GM12864 (cell line): ENCODE results near the gene PROCA1.

ENCODE experiments used
- DNase-seq: peaks from one replicate; pipeline ENCODE4 v3.0.0-alpha.2; 2011; ENCODE audit warnings: low read depth
- H3K4me3 ChIP-seq: 2 replicates; pipeline ENCODE4 v1.5.1; 2011; ENCODE audit warnings: mild to moderate bottlenecking, low read depth, low read length, control low read depth
- TF ChIP-seq, protein P1 (sequence below): IDR thresholded peaks from 2 replicates; pipeline ENCODE4 v1.5.1; 2011; ENCODE audit warnings: low read depth, mild to moderate bottlenecking, moderate library complexity, low read length, control low read depth, inconsistent platforms; ENCODE audit errors: missing control alignments

Gene PROCA1

DNA sequence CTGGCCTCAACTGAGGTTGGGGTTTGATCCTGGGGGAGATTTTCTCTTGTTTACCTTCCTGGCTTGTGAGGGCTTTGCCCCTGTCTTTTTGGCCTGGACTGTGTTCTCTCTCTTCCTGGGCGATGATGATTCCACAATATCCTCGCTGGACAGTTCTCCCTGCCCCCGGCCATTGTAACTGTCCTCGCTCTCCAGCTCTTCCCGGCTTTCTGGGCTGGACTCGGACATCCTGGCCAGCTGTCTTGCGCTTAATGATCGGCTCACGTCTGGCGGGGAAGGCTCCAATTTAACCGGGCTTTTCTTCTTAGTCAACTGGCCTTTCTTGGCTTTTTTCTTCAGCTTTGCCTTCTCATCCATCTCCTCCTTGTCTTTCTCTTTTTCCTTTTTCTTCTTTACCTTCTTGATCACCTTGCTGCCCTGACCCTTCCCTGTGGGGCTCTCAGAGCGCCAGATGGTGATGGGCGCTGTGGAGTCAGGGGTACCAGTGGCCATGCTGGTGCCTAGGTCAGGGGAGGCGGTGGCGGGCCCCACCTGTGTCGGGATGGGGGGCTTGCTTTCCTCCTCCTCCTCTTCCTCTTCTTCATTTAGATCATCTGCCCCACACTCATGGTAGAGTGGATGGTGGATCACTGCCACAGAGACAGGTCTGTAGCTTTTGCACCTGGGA is 8.0 kb downstream of the PROCA1 start:
- no peak for DNase-seq
- TF ChIP-seq, protein P1, sequence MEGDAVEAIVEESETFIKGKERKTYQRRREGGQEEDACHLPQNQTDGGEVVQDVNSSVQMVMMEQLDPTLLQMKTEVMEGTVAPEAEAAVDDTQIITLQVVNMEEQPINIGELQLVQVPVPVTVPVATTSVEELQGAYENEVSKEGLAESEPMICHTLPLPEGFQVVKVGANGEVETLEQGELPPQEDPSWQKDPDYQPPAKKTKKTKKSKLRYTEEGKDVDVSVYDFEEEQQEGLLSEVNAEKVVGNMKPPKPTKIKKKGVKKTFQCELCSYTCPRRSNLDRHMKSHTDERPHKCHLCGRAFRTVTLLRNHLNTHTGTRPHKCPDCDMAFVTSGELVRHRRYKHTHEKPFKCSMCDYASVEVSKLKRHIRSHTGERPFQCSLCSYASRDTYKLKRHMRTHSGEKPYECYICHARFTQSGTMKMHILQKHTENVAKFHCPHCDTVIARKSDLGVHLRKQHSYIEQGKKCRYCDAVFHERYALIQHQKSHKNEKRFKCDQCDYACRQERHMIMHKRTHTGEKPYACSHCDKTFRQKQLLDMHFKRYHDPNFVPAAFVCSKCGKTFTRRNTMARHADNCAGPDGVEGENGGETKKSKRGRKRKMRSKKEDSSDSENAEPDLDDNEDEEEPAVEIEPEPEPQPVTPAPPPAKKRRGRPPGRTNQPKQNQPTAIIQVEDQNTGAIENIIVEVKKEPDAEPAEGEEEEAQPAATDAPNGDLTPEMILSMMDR = no peak
- H3K4me3 ChIP-seq = no peak overlapping the region

DNA sequence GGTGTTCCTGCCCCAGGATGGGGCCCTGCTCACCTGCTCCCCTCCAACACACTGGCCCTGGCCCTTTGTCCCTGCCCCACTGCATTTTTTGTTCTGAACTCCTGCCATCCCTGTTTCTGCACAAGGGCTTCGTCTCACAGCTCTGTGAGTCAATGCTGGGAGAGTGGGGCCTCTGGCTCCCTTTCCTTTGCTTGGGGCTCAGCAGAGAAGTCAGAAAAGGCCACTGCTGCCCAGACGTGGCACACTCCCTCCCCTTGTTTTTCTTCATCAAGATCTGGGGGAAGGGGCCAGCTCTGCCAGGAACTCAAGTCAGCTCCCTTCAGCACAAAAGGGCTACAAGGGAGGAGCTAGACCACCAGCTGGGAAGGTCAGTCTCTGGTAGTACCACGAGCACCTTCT is 8.9 kb downstream of the PROCA1 start:
- DNase-seq = no peak
- no peak overlapping the region for H3K4me3 ChIP-seq
- TF ChIP-seq, protein P1 = no peak

DNA sequence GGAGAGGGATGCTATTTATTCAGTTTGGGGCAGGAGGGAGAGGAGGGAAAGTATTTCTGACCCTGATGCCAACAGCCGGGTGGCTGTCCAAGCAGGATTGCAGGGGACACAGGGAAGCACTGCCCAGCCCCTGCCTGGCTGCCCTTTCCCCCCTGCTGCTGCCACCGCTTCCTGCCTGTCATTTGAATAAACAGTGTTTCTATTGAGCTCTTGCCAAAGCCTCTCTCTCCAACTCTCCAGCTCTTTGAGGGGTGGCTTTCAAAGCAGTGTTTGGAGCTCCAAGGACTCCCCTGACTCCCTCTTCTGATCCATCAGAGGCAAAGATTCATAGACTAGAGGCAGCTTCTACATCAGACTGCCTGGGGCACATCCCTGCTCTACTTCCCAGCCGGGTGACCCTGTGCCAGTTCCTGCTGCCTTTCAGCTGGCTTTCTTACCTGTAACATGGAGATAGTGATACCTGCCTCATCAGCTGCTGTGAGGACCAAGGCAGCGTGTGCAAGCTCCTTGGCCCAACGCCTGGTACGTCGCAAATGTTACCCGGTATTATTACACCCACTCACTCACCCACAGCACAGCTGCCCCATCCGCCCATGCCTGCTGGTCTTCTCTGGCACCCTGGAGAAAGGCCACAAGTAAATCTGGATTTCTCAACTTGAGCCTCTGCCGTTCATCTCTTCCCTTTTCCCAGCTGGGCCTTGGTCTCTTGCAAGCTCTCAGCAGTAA is 9.5 kb downstream of the PROCA1 start:
- H3K4me3 ChIP-seq = no peak overlapping the region
- DNase-seq = no peak
- TF ChIP-seq, protein P1 = no peak

DNA sequence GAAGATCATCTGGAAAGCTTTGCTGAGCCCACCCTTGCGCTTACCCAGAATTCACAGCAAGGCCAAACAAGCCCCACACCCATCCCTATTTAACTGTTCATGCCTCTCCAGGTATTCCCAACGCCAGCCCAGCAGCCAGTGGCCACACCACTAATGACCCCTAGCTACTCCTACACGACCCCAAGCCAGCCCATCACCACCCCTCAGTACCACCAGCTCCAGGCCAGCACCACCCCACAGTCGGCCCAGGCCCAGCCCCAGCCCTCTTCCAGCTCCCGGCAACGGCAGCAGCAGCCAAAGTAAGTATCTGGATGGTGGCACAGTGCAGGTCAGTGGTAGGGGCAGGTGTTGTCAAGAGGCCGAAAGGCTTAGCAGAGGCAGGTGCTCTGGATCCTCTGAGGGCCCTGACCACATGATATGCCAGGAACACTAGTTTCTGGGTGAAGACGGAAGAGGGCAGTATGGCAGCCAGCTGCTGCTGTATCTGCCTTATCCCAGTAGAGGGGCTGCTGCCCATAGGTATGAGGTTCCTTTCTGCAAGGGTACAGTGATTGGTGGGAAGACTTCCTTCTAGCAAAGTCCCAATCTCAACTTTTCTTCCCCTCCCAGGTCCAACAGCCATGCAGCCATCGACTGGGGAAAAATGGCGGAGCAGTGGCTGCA is 10.7 kb downstream of the PROCA1 start:
- H3K4me3 ChIP-seq = no peak overlapping the region
- TF ChIP-seq, protein P1 = no peak
- DNase-seq = no peak

DNA sequence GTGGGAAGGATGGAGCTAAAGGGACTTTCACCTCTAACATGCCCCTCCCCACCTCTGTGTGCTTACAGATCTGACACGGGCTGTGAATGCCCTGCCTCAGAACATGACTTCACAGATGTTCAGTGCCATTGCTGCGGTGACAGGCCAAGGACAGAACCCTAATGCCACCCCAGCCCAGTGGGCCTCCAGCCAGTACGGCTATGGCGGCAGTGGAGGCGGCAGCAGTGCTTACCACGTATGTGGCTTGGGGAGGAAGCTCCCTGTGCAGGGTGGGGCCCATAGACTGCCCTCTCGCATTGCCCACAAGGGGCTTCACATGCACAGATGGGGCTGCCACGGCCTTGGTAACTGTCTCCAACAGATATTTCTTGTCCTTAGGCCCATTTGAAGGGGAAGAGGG is 11.4 kb downstream of the PROCA1 start:
- no peak overlapping the region for H3K4me3 ChIP-seq
- DNase-seq = no peak
- TF ChIP-seq, protein P1 = no peak

DNA sequence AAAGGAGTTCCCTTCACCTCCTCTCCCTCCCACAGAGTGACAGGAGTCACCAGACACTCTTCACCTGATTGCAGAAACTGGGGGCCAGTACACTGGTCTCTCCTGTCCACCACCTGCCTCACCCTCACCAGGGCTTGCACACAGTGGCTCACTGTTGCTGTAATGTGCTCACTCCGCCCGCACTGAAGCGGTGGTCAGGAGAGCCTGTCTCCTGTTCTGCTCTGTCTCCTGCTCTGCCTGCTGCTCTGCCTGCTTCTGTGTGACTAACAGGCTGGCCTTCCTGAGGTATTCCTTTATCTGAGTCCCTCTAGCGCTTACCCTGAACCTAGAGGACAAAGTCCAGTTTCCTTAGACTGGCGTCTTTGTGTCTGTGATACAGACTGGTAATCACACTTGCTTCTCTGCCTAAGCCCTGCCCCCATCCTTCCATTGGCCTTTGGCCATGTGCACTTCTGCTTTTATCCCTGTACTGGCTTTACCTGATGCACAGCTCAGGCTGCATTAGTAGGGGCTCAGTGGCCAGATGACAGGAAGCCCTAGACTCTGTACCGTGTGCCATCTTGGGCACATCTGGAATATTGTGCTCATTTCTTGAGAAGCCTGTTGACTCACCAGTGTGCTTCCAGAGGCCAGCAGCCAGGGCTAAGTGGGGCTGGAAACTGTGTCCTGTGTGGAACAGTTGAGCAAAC is 13.3 kb downstream of the PROCA1 start:
- no peak overlapping the region for H3K4me3 ChIP-seq
- no peak for DNase-seq
- TF ChIP-seq, protein P1 = no peak
